C4-2B (cell line): ENCODE results near the gene USP48.

Source experiments
- H3K27ac ChIP-seq: fragments of 450-650 bp; 2 replicates; pipeline ENCODE4 v1.5.1; 2017
- ZFX ChIP-seq: fragments of 450-650 bp; IDR thresholded peaks from 2 replicates; pipeline ENCODE4 v1.6.1; 2017
- TF ChIP-seq, protein P1 (sequence below): fragments of 450-650 bp; conservative IDR thresholded peaks from 2 replicates; pipeline ENCODE4 v1.5.1; 2017; ENCODE audit warnings: mild to moderate bottlenecking

Gene USP48

DNA sequence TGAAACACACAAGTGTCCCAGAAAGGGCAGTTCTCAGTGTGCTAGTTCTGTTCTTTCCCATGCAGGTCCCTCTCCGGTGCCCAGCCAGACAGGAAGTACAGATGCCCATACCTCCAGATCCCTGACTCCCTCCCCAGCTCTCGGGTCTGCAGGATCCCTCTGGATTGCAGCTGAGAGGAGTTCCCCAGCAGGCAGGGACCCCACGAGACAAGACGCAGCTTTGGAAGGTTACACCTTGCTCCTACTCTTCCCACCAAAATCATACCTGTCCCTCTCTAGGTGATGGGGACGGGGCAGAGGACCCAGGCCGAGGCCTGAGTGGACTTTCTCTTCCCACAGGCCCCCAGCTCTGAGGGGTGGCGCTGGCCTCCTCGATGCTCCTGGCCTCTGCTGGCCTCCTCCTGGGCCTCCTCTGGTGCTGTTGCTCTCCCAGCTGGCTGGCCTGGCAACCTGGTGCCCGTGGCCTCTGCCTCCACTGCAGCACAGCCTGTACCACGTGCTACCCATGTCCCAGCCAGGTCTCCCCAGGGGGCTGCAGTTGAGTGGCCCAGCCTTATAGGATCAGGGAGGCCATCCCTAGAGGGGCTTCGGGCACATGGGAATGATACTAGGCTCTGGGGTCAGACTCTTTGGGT lies 38.6 kb upstream of the USP48 start:
- TF ChIP-seq ZFX, result no peak
- no peak overlapping the region for H3K27ac ChIP-seq

DNA sequence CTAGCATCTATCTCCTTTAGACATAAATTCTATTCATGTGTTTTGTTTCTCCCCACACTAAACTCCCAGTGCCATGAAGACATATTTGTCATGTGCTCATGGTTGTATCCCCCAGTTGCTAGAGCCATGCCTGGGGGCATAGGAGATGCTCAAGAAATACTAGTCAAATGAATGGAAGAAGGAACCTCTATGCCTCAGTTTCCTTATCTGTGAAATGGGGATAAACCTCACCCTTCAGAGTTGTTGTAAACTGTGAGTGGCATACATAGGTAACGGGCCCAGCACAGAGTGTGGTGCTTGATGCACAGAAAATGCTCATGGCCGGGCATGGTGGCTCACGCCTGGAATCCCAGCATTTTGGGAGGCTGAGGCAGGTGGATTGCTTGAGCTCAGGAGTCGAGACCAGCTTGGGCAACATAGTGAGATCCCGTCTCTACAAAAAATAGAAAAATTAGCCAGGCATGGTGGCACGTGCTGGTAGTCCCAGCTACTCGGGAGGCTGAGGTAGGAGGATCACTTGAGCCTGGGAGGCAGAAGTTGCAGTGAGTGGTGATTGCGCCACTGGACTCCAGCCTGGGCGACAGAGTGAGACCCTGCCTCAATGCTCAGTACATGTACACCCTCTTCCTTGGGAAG lies 37.8 kb upstream of the USP48 start:
- TF ChIP-seq ZFX, result no peak
- TF ChIP-seq, protein P1, sequence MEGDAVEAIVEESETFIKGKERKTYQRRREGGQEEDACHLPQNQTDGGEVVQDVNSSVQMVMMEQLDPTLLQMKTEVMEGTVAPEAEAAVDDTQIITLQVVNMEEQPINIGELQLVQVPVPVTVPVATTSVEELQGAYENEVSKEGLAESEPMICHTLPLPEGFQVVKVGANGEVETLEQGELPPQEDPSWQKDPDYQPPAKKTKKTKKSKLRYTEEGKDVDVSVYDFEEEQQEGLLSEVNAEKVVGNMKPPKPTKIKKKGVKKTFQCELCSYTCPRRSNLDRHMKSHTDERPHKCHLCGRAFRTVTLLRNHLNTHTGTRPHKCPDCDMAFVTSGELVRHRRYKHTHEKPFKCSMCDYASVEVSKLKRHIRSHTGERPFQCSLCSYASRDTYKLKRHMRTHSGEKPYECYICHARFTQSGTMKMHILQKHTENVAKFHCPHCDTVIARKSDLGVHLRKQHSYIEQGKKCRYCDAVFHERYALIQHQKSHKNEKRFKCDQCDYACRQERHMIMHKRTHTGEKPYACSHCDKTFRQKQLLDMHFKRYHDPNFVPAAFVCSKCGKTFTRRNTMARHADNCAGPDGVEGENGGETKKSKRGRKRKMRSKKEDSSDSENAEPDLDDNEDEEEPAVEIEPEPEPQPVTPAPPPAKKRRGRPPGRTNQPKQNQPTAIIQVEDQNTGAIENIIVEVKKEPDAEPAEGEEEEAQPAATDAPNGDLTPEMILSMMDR, result no peak
- H3K27ac ChIP-seq, result no peak overlapping the region

DNA sequence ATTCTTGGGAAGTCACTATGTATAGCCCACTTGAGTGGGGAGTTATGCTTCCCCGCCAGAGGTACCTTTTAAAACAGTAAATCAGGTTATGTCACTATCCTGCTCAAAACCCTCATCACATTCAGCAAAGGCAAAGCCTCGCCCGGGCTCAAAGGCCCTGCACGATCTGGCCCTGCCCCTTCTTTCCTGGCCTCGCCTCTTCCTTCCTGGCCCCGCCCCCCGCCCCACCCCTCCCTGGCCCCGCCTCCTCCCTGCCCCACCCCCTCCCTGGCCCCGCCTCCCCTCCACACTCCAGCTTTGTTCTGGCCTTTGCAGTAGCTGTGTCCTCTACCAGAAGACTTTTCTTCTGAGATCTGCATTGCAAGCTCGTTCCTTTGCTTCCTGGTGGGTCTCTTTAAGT lies 35.7 kb upstream of the USP48 start:
- no peak overlapping the region for H3K27ac ChIP-seq
- no peak for TF ChIP-seq ZFX
- TF ChIP-seq, protein P1, result no peak

DNA sequence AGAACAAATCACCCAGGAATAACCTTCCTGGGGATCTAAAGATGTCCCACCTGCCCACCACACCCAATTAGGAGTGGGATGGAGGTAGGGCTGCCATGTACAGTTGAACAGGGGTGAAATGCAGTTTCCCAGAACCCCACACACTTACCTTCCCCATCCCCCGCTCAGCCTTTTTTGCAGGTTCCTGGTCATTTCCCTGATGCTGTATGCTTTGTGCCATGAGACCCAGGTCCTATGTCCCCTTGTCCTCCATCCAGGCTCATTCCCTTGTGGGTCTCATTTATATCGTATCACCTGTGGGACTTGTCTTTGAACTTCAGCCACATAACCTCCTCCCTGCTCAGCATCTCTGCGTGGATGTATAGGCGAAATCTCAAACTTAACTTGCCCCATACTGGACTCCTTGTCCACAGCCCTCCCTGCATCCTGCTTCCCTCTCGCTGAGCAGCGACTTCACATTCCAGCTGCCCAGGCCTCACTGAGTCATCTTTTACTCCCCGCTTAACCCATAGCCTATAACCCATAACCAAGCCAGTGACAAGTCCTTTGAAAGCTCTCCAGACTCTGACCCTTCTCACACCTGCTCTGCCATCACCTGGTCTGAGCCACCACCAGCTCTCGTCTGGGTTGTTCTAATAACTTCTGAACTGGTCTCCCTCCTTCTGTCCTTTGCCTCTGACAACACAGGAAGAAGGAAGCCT lies 33.8 kb upstream of the USP48 start:
- no peak overlapping the region for H3K27ac ChIP-seq
- TF ChIP-seq, protein P1, result no peak
- no peak for TF ChIP-seq ZFX

DNA sequence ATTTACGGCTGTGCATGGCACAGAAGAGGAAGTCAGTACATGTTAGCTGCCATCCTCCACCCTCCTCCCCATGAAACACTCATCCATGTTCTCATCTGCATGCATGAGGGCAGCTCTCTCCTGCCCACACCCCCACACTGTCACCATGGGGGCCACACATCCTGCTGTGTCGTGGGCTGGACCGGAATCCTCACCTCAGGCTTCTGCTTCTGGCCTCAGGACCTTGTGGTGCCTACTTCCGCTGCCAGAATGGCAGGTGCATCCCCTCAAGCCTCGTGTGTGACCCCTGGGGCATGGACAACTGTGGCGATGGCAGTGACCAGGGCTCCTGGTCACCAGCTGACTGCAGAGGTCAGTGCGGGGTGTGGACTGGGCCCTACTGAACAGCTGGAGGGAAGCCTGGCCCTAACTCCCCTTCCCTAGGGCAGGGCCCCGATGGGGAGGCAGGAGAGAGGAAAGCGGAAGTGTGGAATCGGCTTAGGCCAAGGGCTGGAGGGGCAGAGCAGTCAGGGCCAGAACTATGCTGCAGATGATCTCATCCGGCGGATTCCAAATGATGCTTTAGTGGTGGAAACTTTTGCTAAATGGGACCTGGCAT lies 32.9 kb upstream of the USP48 start:
- H3K27ac ChIP-seq, result no peak overlapping the region
- TF ChIP-seq, protein P1, result no peak
- no peak for TF ChIP-seq ZFX

DNA sequence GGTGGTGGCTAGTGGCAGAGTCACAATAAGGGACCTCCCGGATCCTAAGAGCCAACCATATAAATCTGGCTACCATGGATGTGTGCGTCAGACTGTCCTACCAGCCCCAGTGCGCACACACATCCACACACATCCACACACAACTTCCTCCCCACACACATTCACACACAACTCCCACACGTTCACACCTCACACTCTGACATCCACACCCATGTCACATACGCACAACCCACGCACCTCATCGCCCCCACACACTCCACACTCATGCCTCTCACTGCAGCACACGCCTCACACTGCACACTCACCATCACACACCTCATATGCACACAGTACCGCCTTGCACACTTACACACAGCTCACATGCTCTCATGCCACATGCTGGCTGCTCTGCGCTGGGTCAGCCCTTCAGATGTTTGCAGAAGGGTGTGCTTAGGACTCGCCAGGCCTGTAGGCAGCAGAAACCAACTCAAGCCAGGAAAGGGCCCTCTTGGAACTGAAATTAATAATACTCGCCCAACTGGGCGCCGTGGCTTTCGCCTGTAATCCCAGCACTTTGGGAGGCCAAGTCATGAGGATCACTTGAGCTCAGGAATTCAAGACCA lies 32.1 kb upstream of the USP48 start:
- TF ChIP-seq, protein P1, result no peak
- no peak for TF ChIP-seq ZFX
- H3K27ac ChIP-seq, result no peak overlapping the region

DNA sequence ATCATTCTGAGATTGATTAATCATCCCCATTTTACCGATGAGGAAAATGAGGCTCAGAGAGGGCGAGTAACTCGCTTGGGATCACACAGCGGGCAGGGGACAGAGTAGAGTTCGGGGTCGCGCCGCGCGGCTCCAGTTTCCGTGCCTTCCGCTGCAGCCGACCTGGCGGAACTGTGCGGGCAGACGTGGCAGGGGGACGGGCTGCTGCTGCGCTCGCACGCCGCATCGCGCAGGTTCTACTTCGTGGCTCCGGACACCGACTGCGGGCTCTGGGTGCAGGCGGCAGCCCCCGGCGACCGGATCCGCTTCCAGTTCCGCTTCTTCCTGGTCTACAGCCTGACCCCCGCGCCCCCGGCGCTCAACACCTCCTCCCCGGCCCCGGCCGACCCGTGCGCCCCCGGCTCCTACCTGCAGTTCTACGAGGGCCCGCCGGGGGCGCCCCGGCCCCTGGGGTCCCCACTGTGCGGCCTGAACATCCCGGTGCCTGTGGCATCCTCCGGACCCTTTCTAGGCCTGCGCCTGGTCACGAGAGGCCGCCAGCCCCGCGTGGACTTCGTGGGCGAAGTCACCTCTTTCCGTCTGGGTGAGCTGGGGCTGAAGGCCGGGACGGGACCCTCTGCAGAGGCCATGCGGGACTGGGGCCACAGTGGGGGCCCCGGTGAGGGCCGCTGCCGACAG lies 31.4 kb upstream of the USP48 start:
- TF ChIP-seq, protein P1, result no peak; the same call in 1 of the 2 replicates
- TF ChIP-seq ZFX, result no peak
- no peak overlapping the region for H3K27ac ChIP-seq
